Lower leg skin (tissue), 3 donors: Measurements from ENCODE around the gene PPP1R17.

Experiments
- CTCF ChIP-seq, 3 donors: fragments of 450-650 bp; IDR thresholded peaks; one replicate each; pipeline ENCODE4 v1.5.1; 2016; ENCODE audit warnings: antibody characterized with exemption in 3 of 3, mild to moderate bottlenecking in 3 of 3, moderate library complexity in 2 of 3
- POLR2A ChIP-seq, 2 donors: fragments of 450-650 bp; IDR thresholded peaks; one replicate each; pipeline ENCODE4 v1.6.1; 2016 to 2017; ENCODE audit warnings: antibody characterized with exemption in 2 of 2, mild to moderate bottlenecking in 1 of 2, moderate library complexity in 1 of 2

- no peak for TF ChIP-seq POLR2A (IDR thresholded peaks at IDR 0.05)
- TF ChIP-seq CTCF (IDR thresholded peaks at IDR 0.05): no peak
These were observed 37.7 kb downstream of the PPP1R17 start for GRCh38 chr7:31724696-31725095.
